Hindlimb muscle (tissue), 1 donor: ENCODE results near the gene RDH11. TPM values are rescaled to one million over a fixed set of nuclear protein-coding genes. Genes with fewer than 3 reads are reported as not detected.
A peak's percentile ranks its signal among the peaks of the same experiment; 100 is the strongest.
"Not testable (repeated sequence)": the region's sequence is repeated elsewhere in the genome, so short reads cannot be mapped to it uniquely, and the experiment has no call there.

Source experiments
- DNase-seq: peaks from one replicate; pipeline ENCODE4 v3.0.0-alpha.2; 2013
- polyA plus RNA-seq: library from polyadenylated mRNA; unstranded; fragments of 120-200 nt; gene quantifications from one replicate; pipeline ENCODE4 v1.2.1, GENCODE V29; 2013; ENCODE audit not compliant: insufficient read length

Gene RDH11
- polyA plus RNA-seq, 1 donor = 40.9 TPM

GRCh38 chr14:67703997-67704396, 8.4 kb upstream of the RDH11 start:
- DNase-seq = no peak

- DNase-seq = not testable (repeated sequence)
Measured at GRCh38 chr14:67701492-67701891, 5.9 kb upstream of the RDH11 start, which contains the start of gene RDH12. Gene RDH12, plus strand, starts transcription at chr14:67701886. Its CDS starts 20,757 bp downstream, at chr14:67722643.

- DNase-seq = no peak
Measured at GRCh38 chr14:67698179-67698578, 2.6 kb upstream of the RDH11 start.

- no peak for DNase-seq
Measured at GRCh38 chr14:67697006-67697405, 1.4 kb upstream of the RDH11 start.

DNA sequence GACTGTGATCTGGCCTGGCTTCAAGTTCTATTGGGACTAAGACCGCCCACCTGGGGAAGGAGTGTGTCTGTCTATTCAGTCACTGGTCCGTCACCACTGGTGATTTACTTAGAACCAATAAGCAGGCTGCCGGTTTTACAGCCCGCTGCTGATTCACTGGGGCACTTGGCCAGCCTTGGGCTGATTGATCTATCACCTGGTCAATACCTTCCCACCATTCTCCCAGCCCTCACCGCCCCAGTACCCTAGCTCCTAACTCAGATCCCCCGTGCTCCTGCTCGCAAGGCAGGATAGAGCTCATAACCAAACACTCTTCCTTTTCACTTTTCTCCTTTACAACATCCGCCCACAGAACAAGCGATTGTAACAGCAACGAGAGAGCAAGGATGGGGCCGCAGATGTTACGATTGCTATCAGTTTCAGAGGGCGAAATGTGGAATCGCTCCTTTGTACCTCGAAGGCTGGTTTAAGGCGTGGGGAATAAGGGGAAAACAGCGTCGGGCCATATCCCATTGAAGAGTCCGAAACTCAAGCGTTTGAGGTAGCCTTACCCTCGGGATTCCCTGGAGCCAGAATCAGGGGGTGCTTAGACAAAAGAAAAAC, 672 bp downstream of the RDH11 start:
- DNase-seq = peak; percentile 81

DNA sequence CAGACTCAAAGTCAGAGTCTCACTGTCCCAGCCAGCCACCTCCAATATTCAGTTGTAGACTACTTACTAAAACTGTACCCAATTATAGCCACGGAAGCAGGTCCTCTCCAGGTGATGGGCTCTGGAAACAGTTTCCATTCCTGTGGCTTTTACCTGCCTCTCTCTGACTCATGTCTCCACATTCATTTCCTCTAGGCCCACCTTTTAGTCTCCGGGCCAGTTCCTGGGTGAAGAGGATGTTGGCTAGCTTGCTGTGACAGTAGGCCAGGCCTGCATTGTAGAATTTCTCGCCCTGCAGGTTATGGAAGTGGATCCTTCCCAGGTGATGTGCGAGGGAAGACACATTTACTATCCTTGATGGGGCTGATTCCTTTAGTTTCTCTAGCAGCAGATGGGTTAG, 5.6 kb downstream of the RDH11 start:
- no peak for DNase-seq

- no peak for DNase-seq
Measured at GRCh38 chr14:67683842-67684241, 11.7 kb downstream of the RDH11 start.

DNA sequence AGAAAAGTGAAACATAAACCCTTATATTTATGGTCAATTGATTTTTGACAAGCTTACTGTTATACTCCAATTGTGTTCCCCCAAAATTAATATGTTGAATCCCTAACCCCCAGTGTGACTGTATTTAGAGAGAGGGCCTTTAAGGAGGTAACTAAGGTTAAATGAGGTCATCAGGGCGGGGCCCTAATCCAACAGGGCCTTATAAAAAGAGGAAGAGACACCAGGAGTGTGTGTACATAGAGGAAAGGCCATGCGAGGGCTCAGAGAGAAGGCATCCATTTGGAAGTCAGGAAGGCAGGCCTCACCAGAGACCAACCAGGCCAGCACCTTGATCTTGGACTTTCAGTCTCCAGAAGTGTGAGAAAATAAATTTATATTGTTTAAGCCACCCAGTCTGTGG, 14.6 kb downstream of the RDH11 start:
- DNase-seq = no peak

DNA sequence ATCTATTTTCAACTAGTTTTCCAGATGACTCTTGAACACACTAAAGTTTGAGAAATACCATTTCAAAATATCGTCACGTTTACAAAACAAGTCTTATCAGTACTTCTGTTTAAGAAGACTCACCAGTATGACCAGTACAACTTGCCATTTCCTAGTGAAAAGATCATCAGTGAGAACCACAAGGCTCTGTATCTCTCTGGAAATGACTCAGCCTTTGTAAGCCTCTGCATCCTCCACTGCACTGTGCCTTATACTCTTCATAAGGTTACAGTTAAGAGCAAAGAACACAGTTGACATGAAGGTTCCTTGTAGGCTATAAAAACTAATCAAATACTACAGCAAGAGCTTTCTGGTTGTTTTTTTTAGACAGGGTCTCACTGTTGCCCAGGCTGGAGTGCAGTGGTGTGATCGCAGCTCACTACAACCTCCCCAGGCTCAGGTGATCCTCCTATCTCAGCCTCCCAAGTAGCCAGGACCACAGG, 15.4 kb downstream of the RDH11 start:
- no peak for DNase-seq

DNA sequence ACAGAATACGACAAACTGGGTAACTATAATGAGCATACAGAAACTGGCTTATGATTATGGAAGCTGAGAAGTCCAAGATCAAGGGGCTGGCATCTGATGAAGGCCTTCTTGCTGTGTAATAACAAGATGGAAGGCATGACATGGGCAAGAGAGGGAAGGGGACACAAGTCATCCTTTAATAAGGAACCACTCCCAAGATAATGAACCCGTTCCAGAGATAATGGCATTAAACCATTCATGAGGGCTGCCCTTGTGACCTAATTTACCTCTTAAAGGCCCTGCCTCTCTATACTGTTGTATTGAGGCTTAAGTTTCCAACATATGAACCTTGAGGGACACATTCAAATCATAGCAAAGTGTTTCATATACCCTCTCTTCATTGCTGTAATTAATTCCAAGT, 16.6 kb downstream of the RDH11 start:
- DNase-seq = no peak

GRCh38 chr14:67675219-67675582, 20.4 kb downstream of the RDH11 start:
- no peak for DNase-seq

DNA sequence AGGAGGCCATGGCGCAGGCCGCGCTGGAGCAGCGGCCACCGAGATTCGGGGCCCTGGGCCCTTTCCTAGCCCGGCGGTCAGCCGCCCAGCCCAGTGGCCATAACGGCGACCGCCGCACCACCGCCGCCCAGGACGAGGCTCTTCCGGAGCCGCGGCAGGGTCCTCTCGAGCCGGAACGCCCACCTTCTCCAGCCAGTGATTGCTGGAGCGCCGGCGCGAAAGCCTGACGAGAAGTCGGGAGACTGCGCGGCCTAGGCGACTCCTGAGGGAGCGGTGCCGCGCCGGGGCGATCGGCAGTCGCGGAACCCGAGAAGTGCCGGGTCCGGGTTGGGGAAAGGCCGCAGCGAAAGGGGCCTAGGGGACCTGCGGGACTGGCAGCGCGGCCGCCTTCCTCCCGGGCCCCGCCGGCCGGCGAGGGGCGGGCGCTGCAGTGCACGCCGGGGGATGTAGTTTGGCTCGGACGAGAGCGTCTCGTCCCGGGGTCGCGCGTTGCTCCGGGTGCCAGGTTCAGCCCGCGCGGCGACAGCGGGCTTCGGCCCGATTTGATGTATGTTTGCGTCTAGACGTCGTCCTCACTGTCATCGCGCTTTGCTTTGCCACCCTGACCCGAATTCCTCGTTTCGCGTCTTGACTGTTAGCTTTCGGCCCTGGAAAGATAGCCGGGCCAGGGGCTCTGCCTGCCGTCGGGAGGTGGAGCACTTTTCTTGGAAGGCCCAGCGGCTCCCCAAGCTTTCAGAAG, 20.9 kb downstream of the RDH11 start, which contains the start of gene VTI1B:
Gene VTI1B, minus strand, starts transcription at position 153 of the 739 bp plus-strand sequence. Its CDS starts 143 bp downstream, at position 10.
- peak; percentile 93 for DNase-seq

- DNase-seq = peak; percentile 68
Measured at GRCh38 chr14:67674139-67674479, 21.5 kb downstream of the RDH11 start.

GRCh38 chr14:67673451-67673850, 22.1 kb downstream of the RDH11 start:
- DNase-seq = no peak

DNA sequence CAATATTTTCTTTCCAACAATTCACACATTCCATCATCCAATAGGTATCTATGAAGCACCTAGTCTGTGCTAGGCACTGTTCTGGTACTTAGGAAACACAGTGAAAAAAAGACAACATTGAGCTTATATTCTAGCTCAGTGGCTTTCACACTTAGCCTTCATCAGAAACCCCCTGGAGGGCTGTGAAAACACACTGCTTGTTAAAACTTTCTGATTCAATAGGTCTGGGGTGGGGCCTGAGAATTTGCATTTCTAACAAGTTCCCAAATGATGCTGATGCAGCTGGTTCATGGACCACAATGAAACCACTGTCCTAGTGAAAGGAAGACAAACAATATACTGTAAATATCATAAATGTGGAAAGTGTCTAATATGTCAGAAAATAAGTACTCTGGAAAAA, 27.0 kb downstream of the RDH11 start:
- DNase-seq = no peak

- peak; percentile 23 for DNase-seq
Measured at GRCh38 chr14:67666750-67667449, 28.7 kb downstream of the RDH11 start.

- DNase-seq = no peak
Measured at GRCh38 chr14:67665868-67666267, 29.7 kb downstream of the RDH11 start.

GRCh38 chr14:67663633-67664032, 31.9 kb downstream of the RDH11 start:
- DNase-seq = no peak

DNA sequence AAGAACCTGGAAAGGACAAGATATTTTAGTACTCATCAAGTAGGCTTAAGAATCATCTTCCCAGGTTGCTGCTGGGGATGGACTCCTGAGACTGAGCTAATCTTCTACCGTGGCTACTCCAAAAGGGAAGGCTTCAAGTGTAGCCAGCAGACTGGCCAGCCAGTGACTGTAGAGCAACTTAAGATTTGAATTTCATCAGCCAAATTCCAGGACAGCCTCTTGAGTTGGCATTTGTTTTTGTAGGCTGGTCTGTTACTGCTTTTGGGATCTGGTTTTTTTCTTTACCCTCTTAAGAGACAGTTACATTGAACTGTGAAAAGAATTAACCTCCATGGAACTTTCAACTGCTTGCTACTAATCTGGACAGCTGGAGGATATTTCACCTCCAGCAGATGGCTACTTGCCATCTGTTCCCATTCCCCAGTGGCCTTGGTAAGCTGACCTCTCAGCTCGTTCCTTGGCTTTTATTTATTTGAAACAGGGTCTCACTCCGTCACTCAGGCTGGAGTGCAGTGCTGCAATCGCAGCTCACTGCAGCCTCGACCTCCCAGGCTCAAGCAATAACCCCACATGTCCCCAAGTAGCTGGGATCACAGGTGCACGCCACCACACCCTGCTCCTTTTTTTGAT, 41.8 kb downstream of the RDH11 start:
- no peak for DNase-seq

DNA sequence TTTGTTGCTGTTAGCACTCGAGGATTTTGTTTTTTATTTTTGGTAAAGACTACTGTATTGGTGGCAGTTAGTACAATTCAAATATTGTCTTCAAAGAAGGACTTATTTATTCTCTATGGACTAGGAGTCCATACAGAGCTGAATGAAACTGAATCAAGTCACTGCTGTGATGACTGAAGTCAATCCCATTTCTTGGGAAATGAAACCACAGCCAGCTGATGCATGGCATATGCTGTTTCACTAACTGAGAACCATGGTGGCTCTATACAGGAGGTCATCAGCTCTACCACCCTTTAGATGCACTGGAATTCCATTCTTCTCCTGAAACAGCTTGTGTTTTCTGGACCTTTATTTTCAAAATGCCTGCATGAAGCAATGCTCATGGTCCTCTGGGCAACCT, 43.4 kb downstream of the RDH11 start:
- no peak for DNase-seq

GRCh38 chr14:67650694-67651093, 44.9 kb downstream of the RDH11 start:
- DNase-seq = no peak

DNA sequence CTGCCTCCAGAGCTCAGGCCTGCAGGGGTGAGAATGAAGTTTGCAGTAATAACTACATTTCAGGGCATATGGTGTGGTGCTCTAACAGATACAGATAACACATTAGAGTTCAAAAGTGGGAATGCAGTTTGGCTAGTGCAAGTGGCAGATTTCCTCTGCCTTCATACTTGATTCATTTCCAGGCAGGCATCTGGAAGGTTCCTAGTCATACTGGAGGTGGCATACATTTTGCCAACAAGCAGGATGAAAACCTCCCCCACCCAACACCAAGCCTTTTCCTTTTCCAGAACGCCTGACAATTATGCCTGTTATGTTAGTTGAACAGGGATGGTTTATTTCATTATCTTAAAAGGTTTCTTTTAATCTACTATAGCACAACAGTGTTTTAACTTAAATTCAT, 45.4 kb downstream of the RDH11 start:
- DNase-seq = no peak

GRCh38 chr14:67646131-67646530, 49.4 kb downstream of the RDH11 start:
- no peak for DNase-seq
